Endothelial cell of umbilical vein (primary cell): ENCODE data around the gene TSPAN15. TPM values are rescaled to one million over a fixed set of nuclear protein-coding genes. Genes with fewer than 3 reads are reported as not detected.

ENCODE experiments used
- BruUV-seq: library from RNA; stranded (reverse); fragments of 400-500 nt; replicated peaks from 2 replicates; lab custom pipeline; 2021; lab: Mats Ljungman, UMichigan
- CTCF ChIA-PET: fragments of 300-600, 350-600 bp; sonication (Branson Sonifier 250); formaldehyde crosslinking; loops from one replicate; lab custom pipeline; 2021; ENCODE audit warnings: antibody characterized with exemption, inconsistent platforms; lab: Charles Lee
- POLR2A ChIA-PET: fragments of 300-600, 350-600 bp; sonication (Branson Sonifier 250); formaldehyde crosslinking; loops from one replicate; lab custom pipeline; 2021; ENCODE audit warnings: antibody characterized with exemption, inconsistent platforms; lab: Charles Lee
- DNase-seq: peaks from one replicate; pipeline ENCODE4 v3.0.0-alpha.2; 2011; ENCODE audit warnings: low read depth, low spot score
- FAIRE-seq: peaks from 2 replicates; lab custom pipeline; 2011; peaks lifted over from hg19 to GRCh38; lab: Jason Lieb, UNC
- H2AFZ ChIP-seq: 2 replicates; pipeline ENCODE4 v1.6.0; 2012; ENCODE audit warnings: low read depth, low read length, control low read depth, inconsistent platforms
- H3K27ac ChIP-seq: 2 replicates; pipeline ENCODE4 v1.5.1; 2011; ENCODE audit warnings: low read depth, mild to moderate bottlenecking, control low read depth, low read length, moderate library complexity; ENCODE audit not compliant: insufficient read depth
- H3K27me3 ChIP-seq, 2 experiments: 2 replicates each; pipeline versions ENCODE4 v1.6.0 to v1.6.1; 2011; ENCODE audit warnings: low read length in 2 of 2, mixed read lengths in 1 of 2; ENCODE audit not compliant: control insufficient read depth in 2 of 2, insufficient read depth in 2 of 2
- H3K36me3 ChIP-seq, 2 experiments: 2 replicates in 1 of 2; 3 replicates in 1 of 2; pipeline ENCODE4 v1.5.1; 2011; ENCODE audit warnings: low read length in 2 of 2, mild to moderate bottlenecking in 1 of 2, moderate library complexity in 1 of 2; ENCODE audit not compliant: control insufficient read depth in 2 of 2, insufficient read depth in 2 of 2; ENCODE audit errors: extremely low read depth in 1 of 2
- H3K4me1 ChIP-seq: 3 replicates; pipeline ENCODE4 v1.5.1; 2011; ENCODE audit warnings: mild to moderate bottlenecking, low read length; ENCODE audit not compliant: control insufficient read depth, insufficient read depth; ENCODE audit errors: extremely low read depth
- H3K4me2 ChIP-seq: 2 replicates; pipeline ENCODE4 v1.6.1; 2011; ENCODE audit warnings: low read length, control low read depth, mixed read lengths; ENCODE audit not compliant: insufficient read depth
- H3K4me3 ChIP-seq, 3 experiments: fragments of 200-600 bp in 1 of 3; sonication (generic), shearing (Covaris generic) in 1 of 3; replicated peaks in 1 of 3; 2 replicates each; pipeline ENCODE4 v1.5.1; 2011 to 2016; ENCODE audit warnings: control low read depth in 3 of 3, low read length in 3 of 3, mild to moderate bottlenecking in 2 of 3, inconsistent platforms in 1 of 3, low read depth in 1 of 3, moderate library complexity in 1 of 3; ENCODE audit not compliant: insufficient read depth in 1 of 3
- H3K79me2 ChIP-seq: 2 replicates; pipeline ENCODE4 v1.6.0; 2012; ENCODE audit warnings: low read length, inconsistent platforms; ENCODE audit not compliant: control insufficient read depth, insufficient read depth
- H3K9ac ChIP-seq: replicated peaks from 2 replicates; pipeline ENCODE3; 2011; ENCODE audit warnings: low read length, control low read depth; ENCODE audit not compliant: insufficient read depth; ENCODE audit errors: extremely low read depth
- H3K9me1 ChIP-seq: replicated peaks from 3 replicates; pipeline ENCODE4 v1.6.0; 2011; ENCODE audit warnings: mild to moderate bottlenecking, low read length; ENCODE audit not compliant: control insufficient read depth, insufficient read depth; ENCODE audit errors: extremely low read depth
- H3K9me3 ChIP-seq: replicated peaks from 2 replicates; pipeline ENCODE4 v1.5.1; 2012; ENCODE audit warnings: low read length, inconsistent platforms; ENCODE audit not compliant: control insufficient read depth, insufficient read depth
- H4K20me1 ChIP-seq: replicated peaks from 2 replicates; pipeline ENCODE3; 2011; ENCODE audit warnings: mild to moderate bottlenecking, low read length; ENCODE audit not compliant: control insufficient read depth, insufficient read depth; ENCODE audit errors: extremely low read depth
- CTCF ChIP-seq, 2 donors: IDR thresholded peaks; 1 replicate in 1 of 2; 2 replicates in 1 of 2; pipeline ENCODE4 v1.5.1; 2011; ENCODE audit warnings: low read length in 2 of 2, mild to moderate bottlenecking in 2 of 2, moderate library complexity in 2 of 2, control low read depth in 1 of 2, inconsistent platforms in 1 of 2, low read depth in 1 of 2; ENCODE audit not compliant: insufficient read depth in 1 of 2; ENCODE audit errors: extremely low read depth in 1 of 2
- EZH2 ChIP-seq: IDR thresholded peaks from 2 replicates; pipeline ENCODE4 v1.6.1; 2012; ENCODE audit warnings: borderline replicate concordance, low read depth, mild to moderate bottlenecking, moderate library complexity, low read length, inconsistent platforms; ENCODE audit not compliant: severe bottlenecking
- FOS ChIP-seq: IDR thresholded peaks from 2 replicates; pipeline ENCODE4 v1.6.1; 2011; ENCODE audit warnings: mild to moderate bottlenecking, low read length, moderate library complexity, borderline replicate concordance; ENCODE audit not compliant: insufficient read depth
- GATA2 ChIP-seq: IDR thresholded peaks from 2 replicates; pipeline ENCODE4 v1.7.0; 2011; ENCODE audit warnings: low read depth, mild to moderate bottlenecking, moderate library complexity, mixed read lengths, low read length; ENCODE audit not compliant: insufficient read length, insufficient read depth
- JUN ChIP-seq: IDR thresholded peaks from 2 replicates; pipeline ENCODE4 v1.6.1; 2011; ENCODE audit warnings: borderline replicate concordance, low read depth; ENCODE audit not compliant: insufficient read length, insufficient read depth
- MYC ChIP-seq: IDR thresholded peaks from one replicate; pipeline ENCODE4 v1.6.1; 2011; ENCODE audit warnings: mild to moderate bottlenecking, low read depth, low read length
- POLR2A ChIP-seq: IDR thresholded peaks from 2 replicates; pipeline ENCODE4 v1.6.1; 2012; ENCODE audit warnings: low read depth, mild to moderate bottlenecking, control low read depth, low read length
- POLR2AphosphoS5 ChIP-seq: IDR thresholded peaks from 2 replicates; pipeline ENCODE4 v1.6.1; 2012; ENCODE audit warnings: low read depth, mild to moderate bottlenecking, control low read depth, low read length, moderate library complexity; ENCODE audit not compliant: insufficient read depth
- dilution Hi-C: fragments of 300-500 bp; cut with MboI; formaldehyde crosslinking; loops from one replicate; pipeline ENCODE4 v1.15.0; 2019; ENCODE audit warnings: low sequenced_read_pairs; ENCODE audit not compliant: extremely low pct_ligation_motif_present
- intact Hi-C: fragments of 100-400 bp; cut with micrococcal nuclease; formaldehyde crosslinking; loops from one replicate; pipeline ENCODE4 v1.10.0; 2022
- polyA plus RNA-seq, 4 experiments: library from polyadenylated mRNA; depleted of rRNA in 3 of 4; stranded (reverse) in 3 of 4; unstranded in 1 of 4; fragments of >200 nt; gene quantifications; 2 replicates each; pipeline versions ENCODE4 v1.2.1 to v1.2.3, GENCODE V29; 2011 to 2012; ENCODE audit warnings: missing spikeins in 1 of 4
- total RNA-seq: library from RNA; stranded (reverse); gene quantifications from 2 replicates; pipeline ENCODE4 v1.2.3, GENCODE V29; 2021
- TF ChIP-seq, protein P1 (sequence below): IDR thresholded peaks from 2 replicates; pipeline ENCODE4 v1.6.1; 2011; ENCODE audit not compliant: insufficient read depth, insufficient read length

TSPAN15 gene
- total and polyA plus RNA-seq, 2 donors (not counting 3 experiments of a cell fraction or from before 2014, with no cell fraction given): 78.4 to 189 TPM

DNA sequence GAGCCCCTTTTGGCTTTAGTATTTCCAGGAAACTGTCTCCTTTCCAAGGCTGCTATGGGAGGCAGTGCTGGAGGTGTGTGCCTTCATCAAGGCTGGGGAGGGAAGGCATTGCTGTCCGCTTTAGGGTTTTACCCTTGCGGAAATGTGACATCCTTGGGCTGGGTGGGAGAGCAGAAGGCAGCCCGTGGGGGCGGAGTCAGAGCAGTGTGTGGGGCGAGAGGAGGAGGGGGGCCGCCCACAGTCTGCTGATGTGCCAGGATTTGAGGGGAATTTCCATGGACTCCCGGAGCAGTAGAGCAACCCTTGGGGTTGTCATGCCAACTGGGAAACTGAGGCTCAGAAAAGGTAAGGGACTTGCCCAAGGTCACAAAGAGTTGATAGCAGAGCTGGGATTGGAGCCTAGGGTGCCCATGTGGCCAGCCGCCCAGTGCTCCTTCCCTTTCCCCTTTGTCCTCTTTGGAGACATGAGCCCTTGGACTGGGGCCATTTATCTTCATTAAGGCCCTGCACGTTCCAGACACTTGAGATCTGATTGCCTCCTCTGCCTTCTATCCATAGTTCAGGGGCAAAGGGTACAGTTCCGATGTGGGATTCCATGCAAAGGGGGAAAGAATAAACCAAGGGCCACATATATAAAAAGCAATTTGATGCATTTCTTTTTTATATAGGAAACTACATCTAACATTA lies 22.2 kb downstream of the TSPAN15 start:
- H3K4me2 ChIP-seq: no peak overlapping the region
- CTCF ChIA-PET: no interaction called here
- FAIRE-seq (no peak), DNase-seq (no peak)
- no peaks in the 10 kb centered on the region for H3K9me1 ChIP-seq
- no peak overlapping the region for H3K27ac ChIP-seq
- BruUV-seq: no TSS peak
- intact Hi-C loops (no loop called here), dilution Hi-C loops (no loop called here)
- H3K9me3 ChIP-seq: no peaks in the 10 kb centered on the region
- no peaks in the 10 kb centered on the region for H4K20me1 ChIP-seq
- POLR2A ChIA-PET: no interaction called here
- no peaks in the 10 kb centered on the region for H3K79me2 ChIP-seq
- H3K27me3 ChIP-seq: no peaks in the 10 kb centered on the region
- H2AFZ ChIP-seq: no peak overlapping the region
- TF ChIP-seq, protein P1, sequence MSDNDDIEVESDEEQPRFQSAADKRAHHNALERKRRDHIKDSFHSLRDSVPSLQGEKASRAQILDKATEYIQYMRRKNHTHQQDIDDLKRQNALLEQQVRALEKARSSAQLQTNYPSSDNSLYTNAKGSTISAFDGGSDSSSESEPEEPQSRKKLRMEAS: no peak
- TF ChIP-seq POLR2AphosphoS5 (no peak), POLR2A (no peak), CTCF (IDR thresholded peaks at IDR 0.05; ENCODE audit: extremely low read depth in 1 of 2, insufficient read depth in 1 of 2, low read depth in 1 of 2, low read length in 2 of 2) (no peak), JUN (no peak), EZH2 (no peak), FOS (no peak), GATA2 (no peak), MYC (no peak)
- peaks cover 0 to 4% of the 10 kb centered on the region in 2 experiments for H3K36me3 ChIP-seq
- H3K4me3 ChIP-seq: no peak overlapping the region
- H3K4me1 ChIP-seq: peaks cover 31% of the 10 kb centered on the region
- H3K9ac ChIP-seq: no peak overlapping the region
